GM18511 (cell line): ENCODE data around the gene MLLT6.

Experiments used
- ATAC-seq: cut with Tn5 transposase; IDR thresholded peaks from one replicate; pipeline ENCODE4 v1.9.1; 2021; ENCODE audit warnings: mild to moderate bottlenecking, moderate library complexity; ENCODE audit not compliant: unreplicated experiment

Gene MLLT6

DNA sequence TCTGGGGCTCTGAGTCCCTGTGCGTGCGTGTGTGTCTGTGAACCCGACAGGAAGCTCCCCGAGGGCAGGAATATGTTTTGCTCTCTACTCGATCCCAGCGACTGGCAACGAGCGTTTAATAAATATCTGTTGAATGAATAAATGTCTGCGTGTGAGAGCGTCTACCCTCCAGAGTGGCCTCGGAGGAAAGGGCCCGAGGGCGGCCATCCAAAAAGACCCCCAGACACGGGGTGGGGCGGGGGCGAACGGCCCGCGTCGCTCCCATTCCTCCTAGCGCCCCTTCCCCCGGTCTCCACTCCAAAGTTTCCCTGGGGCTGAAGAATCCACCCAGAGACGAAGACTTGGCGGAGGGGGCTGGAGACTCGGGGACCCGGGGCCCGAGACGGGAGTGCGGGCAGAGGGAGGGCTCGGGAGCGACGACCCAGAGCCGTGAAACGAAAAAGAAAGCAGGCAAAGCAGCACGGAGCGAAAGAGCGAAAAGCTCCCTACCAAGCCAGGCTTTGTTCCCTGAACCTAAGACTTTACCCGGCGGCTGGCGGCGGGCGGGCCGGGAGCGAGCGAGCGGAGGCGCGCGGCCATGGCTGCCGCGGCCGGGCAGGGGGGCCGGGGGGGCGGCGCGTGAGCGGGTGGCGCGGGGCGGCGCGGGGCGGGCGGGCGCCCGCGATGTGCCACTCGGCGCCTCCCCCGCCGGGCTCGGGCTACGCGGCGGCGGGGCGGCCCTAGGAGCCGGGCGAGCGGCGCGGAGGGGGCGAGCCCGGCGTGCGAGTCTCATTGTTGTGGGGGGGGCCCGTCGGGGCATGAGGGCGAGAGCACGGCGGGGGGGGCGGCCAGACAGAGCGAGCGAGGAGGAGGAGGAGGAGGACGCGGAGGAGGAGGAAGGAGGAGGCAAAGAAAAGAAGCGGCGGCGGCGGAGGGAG is at the start of gene MLLT6:
Gene MLLT6 (plus strand): TSS at position 668 of the 917 bp plus-strand sequence. CDS start 360 bp downstream, outside the sequence.
- ATAC-seq = no peak

DNA sequence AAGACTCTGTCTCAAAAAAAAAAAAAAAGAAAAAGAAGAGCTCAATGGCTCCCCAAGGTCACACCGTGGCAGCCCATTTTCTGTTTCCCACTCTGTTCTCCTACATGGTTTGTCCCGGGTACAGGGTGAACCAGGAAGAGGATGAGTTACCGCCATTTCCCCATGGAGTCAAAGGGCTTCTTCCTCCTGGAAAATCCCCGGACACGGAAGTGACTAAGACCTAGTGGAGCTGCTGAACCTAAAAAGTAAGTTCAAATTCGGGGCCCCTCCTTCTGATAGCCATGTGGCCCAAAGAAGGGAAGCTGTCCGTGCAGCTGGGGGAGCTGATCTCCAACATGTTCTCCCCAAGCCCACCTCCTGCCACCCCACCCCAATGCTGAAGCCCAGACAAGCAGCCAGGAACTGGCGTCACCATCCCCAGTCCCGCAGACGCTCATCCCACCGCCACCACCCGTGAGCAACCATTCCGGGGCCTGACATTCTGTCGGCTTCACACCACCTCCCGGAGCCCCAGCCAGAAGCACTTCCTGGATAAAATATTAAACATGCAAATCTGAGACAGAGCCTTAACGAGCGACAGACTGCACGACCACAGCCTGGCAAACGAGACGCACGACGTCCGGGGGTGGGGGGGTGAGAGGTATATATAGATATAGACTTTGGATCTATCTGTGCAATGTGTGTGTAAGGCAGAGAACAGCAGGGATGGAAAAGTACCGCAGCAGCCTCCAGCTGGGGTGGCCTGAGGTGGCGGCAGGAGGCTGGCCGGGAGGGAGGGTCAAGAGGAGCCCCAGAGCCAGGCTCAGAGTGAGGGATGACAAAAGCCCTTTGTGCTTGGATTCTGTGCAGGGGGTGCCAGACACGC is 47.9 kb upstream of the MLLT6 start:
- no peak for ATAC-seq

DNA sequence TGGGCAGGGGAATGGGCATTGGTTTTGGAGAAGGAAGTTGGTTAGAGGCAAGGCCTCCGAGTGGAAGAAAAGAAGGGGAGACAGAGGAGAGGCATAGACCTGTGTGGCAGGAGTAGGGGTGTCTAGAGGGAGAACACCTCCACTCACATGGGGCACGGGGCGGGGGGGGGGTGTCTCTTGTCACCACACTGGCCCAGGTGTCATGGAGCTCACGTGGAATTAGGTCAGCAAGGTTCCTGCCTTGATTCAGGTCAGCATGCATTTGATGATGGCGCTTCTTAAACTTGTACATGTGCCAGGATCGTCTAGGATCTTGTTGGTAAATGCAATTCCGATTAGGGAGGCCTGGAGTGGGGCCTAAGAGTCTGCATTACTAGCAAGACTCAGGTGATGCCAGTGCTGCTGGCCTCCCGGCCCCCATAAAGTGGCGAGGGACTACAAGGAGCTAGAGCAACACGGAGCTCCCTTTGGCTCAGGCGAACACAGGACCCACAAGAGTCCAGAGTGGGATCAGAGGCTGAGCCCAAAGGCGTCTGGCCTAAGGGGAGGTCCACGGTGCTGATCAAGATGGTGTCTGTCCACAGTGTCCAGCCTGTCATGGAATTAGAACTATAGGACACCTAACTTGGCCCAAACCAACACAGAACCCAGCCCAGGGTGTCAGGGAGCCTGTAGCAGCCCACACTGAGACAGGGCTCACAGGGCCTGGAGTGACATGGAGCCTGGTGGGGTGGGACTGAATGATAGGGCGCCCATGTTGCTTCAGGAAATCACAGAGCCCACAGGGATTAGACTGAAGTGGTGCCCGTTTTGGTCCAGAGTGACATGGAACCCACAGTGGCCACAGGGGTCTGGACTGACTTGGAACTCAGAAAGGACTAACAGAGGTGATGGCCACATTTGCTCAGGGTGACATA is 47.0 kb upstream of the MLLT6 start:
- ATAC-seq = no peak

DNA sequence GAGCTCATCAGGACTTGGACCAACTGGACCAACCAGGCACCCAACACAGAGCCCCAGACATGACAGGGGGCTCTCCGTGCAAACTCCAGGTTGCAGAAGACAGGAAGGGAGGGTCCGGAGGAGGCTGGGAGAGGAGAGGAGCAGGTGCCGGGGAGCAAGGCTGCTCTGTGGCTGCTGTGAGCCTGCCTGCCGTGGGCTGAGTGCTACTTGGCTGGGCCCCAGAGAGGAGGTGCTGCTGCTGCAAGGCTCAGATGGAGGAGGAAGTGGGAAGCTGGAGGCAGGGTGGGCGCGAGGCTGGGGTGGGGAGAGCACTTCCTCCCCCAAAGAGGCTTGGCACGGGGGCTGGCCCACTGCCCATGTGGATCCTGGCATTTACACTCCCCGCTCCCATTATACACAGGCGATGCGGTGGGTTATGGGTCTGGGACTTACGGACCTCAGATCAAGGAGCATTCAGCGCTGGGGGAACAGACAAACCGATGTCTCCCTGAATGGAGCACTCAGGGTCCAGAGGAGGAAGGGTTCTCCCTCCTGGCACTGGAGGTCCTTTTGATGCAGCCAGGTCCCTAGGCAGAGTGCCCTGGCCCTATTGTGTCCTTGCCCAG is 46.2 kb upstream of the MLLT6 start:
- ATAC-seq = no peak

DNA sequence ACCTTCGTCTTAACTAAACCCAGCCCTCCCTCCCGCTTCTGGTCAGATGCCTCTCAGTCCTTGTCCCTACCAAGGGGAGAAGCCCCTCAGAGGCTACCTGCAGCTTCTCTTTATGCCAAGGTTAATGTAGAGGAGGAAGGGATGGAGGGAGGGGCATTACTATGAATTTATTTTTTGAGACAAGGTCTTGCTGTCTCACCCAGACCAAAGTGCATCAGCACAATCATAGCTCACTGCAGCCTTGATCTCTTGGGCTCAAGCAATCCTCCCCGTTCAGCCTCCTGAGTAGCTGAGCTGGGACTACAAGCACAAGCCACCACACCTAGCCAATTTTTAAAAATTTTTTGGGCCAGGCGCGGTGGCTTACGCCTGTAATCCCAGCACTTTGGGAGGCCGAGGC is 45.7 kb upstream of the MLLT6 start:
- no peak for ATAC-seq

DNA sequence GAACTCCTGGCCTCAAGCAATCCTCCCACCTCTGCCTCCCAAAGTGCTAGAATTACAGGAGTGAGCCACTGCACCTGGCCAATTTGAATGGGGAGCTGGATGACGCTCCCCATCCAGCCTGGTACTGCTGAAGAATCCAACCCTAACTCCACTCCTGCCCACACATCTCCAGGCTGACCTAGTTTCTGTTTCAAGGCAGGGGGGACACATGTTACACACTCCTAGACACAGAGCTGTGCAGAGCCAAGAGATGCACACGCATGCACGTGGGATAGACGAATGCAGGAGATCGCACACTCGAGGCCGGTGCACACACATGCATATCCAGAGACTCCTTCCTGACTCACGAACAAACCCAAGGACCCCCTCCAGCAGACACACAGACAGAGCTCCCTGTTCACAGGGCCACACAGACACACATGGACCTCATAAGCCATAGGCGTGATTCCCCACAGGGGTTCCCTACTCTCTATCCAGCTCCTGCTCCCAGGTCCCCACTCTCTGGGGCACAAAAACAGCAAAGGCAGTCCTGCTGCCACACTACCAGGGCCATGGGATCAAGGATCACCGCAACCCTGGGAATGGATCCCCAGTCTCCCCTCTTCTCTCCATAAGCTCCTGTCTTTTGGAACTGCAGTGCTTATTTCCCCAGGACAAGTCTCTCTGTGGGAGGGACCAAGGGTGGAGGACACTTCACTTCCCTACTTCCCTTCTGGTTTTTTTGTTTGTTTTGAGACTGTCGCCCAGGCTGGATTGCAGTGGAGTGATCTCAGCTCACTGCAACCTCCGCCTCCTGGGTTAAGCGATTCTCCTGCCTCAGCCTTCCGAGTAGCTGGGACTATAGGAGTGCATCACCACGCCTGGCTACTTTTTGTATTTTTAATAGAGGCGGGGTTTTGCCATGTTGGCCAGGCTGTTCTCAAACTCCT is 44.7 kb upstream of the MLLT6 start:
- no peak for ATAC-seq

DNA sequence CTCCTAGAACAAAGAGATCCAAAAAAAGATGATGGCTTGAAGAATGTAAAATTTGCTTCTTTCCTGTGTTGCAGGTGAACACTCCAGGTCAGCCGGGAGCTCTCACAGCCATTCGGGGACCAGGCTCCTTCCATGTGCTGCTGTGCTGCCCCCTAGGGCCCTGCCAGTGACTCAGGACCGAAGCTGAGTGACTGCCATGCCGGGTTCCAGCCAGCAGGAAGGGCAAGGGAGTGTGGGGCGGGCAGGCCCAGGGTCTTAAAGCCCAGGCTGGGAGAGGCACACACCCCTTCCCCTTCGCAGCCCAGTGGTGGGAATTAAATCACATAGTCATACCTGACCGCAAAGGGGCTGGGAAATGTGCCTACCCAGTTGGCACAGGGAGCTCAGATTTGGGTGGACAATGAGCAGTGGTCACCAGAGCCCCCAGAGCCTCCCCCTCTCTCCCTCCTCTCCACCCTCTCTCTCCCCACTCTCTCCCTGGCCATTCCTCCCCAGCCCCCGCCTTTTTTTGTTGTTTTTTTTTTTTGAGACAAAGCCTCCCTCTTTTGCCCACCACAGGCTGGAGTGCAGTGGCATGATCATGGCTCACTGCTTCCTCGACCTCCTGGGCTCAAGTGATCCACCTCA is 41.8 kb upstream of the MLLT6 start:
- ATAC-seq = no peak

DNA sequence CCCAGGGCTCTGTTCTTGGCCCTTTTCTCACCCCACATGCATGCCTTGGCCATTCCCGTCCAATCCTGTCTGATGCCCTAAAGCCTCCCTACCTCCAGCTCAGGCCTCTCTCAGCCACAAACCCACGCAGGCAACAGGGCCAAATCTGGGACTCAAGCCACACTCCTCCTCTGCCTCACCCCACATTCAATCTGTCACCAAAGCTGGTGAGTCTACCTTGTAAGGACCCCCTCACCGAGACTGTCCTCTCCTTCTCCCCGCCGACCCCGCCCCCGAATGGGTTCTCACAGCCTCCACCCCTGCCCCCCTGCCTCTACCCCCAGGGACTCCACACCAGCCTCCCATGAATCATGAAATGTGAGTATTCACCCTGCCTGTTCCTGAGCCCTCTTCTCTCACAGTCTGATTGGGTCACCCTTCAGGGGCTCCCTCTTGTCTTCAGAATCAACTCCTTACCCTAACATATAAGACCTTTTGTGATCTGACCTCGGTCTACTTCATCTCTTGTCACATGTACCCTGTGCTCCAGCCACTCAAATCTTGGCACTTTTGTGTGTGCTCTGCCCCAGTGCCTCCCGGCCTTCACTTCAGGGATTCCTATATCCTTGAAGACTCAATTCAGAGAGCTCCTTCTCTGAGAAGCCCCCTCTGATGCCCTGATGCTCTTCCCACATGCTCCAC is 41.0 kb upstream of the MLLT6 start:
- ATAC-seq = no peak

DNA sequence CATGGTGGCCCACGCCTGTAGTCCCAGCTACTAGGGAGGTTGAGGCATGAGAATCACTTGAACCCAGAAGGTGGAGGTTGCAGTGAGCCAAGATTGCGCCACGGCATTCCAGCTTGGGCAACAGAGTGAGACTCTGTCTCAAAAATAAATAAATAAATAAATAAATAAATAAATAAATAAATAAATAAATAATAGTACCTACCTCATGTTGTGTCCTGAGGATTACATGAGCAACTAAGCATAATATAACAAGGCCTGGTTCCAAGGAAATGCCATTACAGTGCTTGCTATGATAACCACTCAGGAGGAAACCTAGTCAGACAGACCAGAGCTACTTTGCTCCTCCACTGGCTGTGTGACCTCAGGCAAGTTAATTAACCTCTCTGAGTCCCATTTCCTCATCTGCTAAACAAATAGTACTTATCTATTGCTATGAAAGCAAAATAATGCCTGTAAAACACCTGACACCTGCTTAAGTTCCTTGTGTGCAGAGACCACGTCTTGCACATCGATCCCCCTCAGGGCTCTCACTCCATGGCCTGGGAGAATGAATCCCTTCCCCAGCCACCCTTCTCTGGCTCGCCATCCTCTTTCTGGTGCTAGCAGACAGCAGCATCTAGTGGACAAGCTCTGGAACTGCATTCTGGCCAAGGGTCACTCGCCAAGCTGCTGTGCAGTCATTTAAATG is 37.8 kb upstream of the MLLT6 start:
- ATAC-seq = no peak

DNA sequence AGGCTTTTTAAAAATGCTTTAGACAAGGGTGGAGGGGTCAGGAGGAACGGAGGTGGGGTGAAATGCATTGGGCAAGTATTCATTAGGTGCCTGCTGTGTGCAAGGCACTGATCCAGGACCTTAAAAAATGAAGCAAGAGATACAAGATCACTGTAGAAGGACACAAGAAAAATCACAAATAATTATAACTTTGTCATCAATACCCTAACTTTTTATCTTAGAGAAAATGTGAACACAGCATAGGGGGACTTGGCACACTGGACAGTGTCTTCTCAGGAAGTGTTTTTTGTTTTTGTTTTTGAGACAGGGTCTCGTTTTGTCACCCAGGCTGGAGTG is 37.3 kb upstream of the MLLT6 start:
- no peak for ATAC-seq

DNA sequence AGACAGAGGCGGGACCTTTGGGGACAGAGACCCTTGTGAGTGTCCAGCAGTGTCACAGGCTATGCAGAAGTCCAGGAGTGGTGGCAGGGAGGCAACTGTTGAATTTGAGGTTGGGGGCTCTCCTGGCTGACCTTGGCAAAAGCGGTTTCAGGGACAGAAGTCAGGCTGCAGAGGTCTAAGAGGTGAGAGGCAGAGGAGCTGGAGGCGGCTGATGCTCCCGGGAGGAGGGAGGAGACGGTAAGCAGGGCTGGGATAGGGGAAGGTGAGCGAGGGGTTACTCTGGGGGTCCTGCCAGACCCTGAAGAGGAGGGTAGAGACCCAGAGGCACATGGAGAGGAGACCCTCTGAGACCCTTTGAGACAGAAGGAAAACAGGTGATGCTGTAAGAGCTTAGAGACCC is 35.6 kb upstream of the MLLT6 start:
- ATAC-seq = no peak

DNA sequence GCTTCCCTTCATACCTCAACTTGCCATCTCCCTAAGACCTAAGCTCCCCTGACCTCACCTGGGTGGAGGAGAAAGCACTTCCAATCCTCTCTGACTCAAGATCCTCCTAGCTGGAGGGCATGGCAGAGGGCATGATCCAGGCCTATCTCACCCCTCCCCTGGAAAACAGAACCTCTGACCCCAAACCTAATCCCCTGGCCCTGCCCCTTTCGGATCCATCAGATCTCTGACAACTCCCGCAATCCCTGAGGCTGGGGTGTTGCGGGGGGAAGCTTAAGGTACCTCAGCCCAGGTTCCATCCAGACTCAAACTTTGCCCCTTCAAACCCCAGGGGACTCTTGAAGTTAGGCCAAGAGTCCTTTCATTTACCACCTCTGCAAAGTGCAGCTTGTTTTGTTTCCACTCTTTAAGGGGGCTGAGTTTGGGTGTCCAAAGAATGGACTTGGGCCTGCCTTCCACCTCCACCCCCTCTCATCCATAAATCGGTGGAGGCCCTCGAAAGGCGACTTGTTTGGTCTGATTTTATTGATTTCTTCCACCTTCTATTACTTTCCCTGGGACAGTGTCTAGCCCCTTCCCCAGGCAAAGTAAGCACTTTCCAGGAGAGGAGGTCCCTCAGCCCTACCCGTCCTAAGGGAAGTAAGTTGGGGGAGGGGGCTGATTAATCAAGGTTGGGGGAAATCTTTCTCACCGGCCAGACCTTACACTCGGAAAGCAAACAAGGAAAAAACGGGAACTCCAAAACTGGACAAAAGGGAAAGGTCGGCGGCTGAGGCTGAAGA is 32.9 kb upstream of the MLLT6 start:
- no peak for ATAC-seq

DNA sequence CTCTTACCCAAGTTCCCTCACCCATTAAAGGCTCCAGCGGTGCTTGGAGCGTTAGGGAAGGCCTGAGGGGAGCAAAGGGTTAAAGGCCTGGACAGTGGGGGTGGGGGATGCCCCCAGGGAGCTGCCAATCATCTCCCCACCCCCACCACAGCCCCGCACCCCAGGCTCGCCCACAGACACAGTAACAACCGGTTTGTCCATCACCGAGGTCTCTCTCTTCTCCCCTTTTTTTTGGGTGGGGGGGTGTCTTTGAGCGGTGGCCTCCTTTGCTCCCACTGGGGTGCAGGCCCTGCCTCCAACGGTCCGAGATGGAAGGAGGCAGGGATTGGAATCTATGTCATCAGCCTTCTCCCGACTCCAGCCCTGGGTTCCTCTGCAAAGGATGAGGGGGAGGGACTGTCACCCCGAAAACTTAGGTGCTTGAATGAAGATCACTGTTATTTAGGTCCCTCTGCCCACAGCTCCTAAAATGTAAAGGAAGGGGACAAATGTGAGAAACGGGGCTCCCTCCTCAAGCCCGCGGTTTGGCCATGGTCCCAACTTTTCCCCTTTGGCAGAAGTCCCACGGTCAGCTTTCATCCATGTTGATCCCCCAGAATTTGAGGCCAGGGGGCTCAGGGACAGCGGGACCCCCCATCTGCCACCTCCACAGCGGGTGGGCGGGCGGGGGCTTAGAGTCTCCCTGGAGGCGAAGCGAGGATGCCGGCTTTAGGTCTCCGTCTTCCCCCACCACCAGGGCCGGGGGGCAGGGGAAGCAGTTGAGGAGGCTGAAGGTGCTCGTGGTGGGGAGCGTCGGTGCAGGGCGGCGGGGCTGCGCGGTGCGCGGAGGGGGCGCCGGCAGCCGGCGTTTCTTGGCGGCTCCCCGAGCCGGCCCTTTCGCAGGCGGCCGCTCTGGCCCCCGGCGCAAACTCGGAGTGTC is 32.0 kb upstream of the MLLT6 start:
- ATAC-seq = no peak

DNA sequence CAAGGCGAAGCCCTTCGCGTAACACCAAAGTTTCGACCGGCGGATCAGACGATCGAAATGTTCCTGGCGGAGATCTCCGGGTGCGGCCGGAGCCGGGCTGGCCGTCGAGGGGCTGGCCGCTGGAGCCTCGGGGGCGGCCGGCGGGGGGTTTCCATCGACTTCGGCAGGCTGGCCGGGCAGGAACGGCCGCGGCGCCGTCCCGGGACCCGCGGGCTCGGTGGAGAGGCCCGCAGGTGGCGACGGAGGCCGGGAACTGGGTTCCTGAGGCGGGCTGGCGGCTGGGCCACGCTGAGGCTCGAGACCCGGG is 31.4 kb upstream of the MLLT6 start:
- no peak for ATAC-seq

DNA sequence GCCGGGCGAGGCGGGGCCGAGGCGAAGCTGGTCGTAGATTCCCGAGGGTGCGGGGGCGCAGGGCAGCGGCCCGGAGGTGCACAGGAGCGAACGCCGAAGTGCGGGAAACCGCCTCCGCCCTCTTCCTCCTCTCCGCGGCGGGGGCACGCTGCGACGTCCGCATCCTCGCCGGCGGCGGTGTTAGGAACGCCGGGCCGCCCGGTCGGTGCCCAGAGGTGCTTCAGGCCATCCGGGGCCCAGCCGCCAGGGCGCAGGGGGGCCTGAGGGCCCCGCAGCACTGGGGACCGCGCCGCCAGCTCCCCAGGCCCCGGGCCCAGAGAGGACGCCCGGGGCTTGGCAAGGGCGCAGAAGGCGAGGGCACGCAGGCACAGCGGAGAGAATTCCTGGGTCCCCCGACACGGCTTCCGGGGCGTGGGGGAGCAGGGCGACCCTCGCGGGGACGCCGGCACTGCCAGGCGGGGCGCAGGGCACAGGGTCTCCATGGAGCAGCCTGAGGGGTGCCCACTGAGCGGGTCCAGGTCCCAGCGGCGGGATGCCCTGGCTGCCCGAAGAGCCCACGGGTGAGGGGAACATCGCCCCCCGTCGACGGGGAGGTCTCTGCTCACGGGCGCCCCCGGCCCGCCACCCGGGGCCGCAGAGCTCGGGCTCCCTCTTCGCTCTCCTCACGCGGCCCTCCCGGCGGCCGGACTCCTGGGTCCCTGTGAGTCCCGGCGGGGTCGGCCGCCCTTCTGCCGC is 30.9 kb upstream of the MLLT6 start:
- ATAC-seq = peak; percentile 16
